CD4-positive, alpha-beta T cell treated with Interleukin-12 subunit alpha and Interleukin-12 subunit beta, for 1 hour (primary cell): ENCODE measurements around the gene HSCB.
A peak's percentile ranks its signal among the peaks of the same experiment; 100 is the strongest.
"Not testable (repeated sequence)": the region's sequence is repeated elsewhere in the genome, so short reads cannot be mapped to it uniquely, and the experiment has no call there.

ENCODE experiments used
- DNase-seq: peaks from one replicate; pipeline ENCODE4 v3.0.0-alpha.2; 2020

HSCB gene

DNA sequence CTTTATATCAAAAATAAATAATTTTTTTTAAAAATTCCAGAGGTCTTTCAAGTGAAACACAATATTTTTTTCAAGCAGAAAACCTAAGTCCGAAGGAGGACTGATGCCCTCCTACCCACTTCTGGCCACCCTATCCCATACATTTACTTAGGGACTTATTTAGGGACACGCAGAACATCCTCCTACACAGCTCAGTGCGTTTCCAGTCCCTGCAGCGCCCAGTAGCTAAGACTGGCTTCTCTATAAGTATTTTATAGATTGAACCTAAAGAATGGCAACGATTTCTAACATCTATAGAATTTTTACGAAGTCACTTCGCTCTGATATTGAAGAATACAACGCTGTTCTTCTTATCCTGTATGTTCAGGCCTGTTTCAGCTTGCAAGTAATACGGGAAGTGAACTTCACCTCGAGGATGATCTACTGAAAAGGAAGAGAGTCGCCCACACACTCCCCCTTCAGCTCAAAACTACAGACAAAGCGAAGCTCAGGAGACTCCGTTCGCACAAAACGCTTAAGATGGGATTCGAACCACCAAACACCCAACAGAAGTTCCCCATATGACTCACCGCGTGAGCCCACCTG, 547 bp upstream of the HSCB start:
- no peak for DNase-seq

DNA sequence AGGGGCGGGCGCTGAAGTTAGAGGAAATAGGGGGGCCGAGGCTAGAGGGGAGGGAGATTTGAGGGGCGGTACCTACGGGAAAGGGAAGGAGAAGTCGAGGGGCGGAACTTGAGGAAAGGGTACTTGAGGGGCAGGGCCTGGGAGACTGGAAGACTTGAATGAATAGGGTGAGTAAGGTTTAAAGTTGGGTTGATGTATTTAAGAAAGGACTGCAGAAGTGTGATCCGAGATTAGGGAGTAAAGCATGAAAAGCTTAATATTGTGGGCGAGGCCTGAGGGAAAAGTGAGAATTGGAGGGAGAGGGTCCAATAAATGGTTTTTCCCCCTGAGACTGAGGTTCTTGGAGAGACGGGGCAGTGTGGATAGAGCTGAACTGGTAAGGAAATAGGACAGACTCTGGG, 723 bp downstream of the HSCB start:
- no peak for DNase-seq

GRCh38 chr22:28743852-28744251, 2.0 kb downstream of the HSCB start:
- no peak for DNase-seq

DNA sequence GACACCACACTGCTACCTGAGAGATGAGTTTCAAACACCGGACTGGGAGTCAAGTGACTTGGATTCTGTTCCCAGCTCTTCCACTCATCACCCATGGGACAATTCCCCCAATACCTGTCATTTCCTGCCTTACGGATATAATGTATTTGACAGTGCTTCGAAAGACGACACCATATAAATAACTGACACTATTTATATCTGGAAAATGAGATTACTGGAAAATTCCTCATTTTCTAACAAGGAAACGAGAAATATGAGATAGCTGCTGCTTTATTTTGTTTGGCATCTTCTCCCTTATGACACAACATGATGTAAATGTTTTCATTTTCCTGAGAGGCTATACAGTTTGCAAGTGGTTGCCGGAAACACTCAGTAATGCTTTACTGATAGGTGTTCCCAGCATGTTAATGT, 8.6 kb downstream of the HSCB start:
- DNase-seq = no peak

- not testable (repeated sequence) for DNase-seq
Observed at GRCh38 chr22:28754512-28754911, 12.7 kb downstream of the HSCB start.

GRCh38 chr22:28759861-28760560, 18.2 kb downstream of the HSCB start:
- DNase-seq = no peak

DNA sequence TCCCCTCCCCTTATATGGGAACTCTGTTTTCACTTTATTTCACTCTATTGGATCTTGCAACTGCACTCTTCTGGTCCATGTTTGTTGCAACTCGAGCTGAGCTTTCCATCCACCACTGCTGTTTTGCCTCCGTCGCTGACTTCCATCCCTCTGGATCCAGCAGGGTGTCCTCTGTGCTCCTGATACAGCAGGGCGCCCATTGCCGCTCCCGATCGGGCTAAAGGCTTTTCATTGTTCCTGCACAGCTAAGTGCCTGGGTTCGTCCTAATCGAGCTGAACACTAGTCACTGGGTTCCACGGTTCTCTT, 19.6 kb downstream of the HSCB start:
- no peak for DNase-seq

DNA sequence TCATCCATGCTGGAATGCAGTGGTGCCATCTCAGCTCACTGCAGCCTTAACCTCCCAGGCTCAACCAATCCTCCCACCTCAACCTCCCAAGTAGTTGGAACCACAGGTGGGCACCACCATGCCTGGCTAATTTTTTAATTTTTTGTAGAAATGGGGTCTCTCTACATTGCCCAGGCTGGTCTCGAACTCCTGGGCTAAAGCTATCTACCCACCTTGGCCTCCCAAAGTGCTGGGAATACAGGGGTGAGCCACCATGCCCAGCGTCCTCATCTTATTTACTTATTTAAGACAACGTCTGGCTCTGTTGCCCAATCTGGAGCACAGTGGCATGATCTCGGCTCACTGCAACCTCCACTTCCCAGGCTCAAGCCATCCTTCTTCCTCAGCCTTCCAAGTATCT, 20.2 kb downstream of the HSCB start:
- DNase-seq = not testable (repeated sequence)

DNA sequence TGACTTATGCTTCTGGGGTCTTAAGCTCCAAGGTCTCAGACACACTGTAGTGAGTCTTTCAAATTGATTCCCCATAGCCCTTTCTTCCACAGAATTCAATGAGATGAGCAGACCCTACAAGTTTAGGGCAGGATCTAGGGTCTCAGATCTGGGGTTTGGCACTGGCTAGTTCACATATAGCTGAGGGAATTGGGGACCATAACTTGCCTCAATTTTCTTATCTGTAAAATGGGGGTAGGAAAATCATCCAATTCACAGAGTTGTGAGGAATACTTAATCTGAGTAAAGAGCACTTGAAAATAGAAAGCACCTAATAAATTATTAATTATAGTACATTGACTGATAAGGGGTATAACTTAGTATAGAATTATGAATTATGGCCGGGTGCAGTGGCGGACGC, 24.8 kb downstream of the HSCB start:
- DNase-seq = no peak

- DNase-seq = no peak
Observed at GRCh38 chr22:28768701-28769393, 27.0 kb downstream of the HSCB start.

DNA sequence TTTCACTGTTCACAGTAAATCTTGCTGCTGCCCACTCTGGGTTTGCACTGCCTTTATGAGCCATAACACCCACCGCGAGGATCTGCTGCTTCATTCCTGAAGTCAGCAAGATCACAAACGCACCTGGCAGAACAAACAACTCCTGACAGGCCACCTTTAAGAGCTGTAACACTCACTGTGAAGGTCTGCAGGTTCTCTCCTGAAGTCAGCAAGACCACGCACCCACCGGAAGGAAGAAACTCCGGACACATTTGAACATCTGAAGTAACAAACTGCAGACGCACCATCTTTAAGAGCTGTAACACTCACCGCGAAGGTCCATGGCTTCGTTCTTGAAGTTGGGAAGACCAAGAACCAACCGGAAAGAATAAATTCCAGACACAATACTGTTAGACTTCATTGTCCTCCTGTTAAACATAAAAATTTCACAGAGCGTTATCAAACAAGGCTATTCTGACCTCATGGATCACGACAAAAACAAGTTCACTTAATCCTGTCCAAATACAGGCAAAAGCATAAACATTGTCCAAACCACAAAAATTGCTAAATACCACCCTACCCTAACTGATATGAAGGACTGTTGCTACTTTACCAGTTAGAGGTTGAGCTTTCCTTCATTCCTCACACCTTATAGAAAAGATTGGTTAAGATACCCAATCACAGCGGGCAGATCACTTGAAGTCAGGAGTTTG, 27.7 kb downstream of the HSCB start:
- DNase-seq = no peak

DNA sequence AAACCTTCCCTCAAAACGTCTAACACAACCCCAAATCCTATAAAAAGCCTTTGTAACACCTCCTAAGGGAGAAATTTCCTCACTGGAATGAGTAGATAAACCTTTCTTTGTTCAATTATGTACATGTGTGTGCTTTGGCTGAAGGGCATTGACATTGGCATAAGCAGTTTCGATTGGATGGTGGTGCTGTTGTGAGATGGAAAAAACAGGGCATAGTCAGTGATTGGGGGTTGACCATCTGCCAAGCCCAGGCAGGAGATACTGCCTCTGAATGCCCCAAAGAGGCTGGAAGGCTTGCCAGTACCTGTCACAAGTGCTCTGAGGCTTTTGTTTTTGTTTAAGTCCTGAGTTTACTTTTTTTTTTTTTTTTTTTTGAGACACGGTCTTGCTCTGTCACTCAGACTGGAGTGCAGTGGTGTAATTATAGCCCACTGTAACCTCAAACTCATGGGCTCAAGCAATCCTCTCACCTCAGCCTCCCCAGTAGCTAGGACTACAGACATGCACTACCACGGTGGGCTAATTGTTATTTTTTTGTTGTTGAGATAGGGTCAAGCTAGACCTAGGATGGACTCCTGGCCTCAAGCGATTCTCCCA, 29.5 kb downstream of the HSCB start:
- DNase-seq = no peak

DNA sequence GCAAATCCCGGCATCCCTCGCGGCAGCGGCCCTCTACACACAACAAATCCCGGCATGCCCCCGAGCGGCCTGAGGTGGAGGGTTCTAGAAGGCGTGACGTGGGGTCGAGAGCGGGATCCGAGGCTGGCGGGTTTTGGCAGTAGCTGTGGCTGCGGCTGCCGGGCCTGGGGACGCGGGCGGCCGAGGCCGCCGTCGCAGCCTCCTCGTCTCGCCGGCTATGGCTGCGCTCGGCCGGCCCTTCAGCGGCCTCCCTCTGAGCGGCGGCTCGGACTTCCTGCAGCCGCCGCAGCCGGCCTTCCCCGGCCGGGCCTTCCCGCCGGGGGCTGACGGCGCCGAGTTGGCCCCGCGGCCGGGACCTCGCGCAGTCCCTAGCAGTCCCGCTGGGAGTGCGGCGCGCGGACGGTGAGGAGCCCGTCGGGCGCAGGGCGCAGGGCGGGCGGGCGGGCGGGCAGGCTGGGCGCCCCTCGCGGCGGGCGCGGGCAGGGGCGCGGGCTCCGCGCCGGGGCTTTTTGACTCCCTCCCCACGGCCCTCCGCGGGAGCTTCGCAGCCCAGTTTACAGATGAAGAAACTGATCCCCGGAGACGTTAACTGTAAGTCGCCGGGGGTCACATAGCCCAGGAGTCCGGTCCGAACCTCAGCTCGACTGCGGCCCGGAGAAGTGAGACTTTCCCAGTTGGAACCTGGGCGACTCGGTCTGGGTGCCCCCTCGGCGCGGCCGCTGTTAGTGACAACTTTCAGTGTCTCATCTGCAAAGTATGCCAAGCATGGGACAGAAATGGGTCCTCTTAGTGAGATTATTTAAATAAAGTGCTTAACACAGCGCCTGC, 31.0 kb downstream of the HSCB start, which contains the start of gene CCDC117:
CCDC117 (plus strand) TSS at position 63 of the 828 bp plus-strand sequence; CDS start at position 218, 155 bp downstream.
- peak; percentile 95 for DNase-seq

DNA sequence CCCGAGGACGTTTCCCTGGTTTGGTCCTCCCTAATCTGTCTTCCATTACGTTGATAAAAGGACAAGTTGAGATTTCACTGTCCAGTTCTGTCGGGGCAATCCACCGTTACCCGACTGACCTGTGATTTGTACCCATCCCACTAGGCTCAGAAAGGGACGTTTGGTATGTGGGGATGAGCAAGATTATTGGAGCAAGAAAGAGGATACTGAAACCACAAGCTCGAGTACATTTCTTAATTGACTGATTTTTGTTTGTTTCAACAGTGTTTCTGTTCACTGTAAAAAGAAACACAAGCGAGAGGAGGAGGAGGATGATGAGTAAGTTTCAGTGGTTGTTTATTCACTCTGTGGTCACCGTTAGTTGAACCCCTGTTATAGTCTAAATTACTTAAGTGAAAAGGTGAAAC, 31.6 kb downstream of the HSCB start:
- DNase-seq = no peak

DNA sequence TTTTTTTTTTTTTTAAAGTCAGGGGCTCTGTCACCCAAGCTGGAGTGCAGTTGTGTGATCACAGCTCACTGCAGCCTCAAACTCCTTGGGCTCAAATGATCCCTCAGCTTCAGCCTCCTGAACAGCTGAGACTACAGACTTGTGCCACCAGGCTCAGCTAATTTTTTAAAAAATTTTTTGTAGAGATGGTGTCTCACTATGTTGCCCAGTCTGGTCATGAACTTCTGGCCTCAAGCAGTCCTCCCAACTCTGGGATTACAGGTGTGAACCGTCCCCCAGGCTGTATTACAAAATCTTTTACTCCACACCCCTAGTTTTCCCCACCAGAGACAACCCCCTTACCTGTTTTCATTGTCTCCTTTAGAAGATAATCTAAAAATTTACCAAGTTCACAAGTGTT, 32.5 kb downstream of the HSCB start:
- no peak for DNase-seq

DNA sequence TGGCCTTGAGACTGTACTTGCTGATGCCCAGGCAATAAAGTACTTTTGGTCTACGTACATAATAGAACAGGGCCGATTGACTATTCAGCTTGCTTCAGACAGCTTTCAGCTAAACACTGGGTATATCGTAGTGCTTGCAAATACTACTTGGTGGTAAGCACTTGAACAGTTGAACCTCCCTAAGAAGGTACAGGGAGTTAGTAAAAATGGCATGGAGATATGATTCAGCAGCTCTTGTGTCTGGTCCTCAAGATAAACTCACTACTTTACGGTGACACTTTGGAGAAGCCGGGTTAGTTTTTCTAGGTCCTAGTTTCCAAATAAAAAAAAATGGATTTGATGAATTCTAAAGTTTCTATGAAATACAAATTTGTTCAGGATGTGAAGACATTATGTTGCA, 38.0 kb downstream of the HSCB start:
- DNase-seq = no peak

DNA sequence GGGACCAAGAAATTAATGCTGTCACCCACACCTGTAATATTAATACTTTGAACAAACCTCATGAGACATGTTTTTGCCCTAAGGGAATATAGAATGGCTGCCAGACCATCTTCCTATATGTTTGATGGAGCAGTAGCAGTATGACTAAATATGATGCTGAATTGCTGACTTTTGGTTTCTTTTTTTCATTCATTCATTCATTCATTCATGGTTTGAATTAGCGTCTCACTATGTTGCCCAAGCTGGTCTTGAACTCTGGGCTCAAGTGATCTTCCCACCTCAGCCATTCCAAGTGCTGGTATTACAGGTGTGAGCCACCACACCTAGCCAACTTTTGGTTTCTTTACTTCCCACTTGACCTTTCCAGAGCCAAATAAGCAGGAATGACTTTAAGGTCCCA, 38.5 kb downstream of the HSCB start:
- DNase-seq = no peak

DNA sequence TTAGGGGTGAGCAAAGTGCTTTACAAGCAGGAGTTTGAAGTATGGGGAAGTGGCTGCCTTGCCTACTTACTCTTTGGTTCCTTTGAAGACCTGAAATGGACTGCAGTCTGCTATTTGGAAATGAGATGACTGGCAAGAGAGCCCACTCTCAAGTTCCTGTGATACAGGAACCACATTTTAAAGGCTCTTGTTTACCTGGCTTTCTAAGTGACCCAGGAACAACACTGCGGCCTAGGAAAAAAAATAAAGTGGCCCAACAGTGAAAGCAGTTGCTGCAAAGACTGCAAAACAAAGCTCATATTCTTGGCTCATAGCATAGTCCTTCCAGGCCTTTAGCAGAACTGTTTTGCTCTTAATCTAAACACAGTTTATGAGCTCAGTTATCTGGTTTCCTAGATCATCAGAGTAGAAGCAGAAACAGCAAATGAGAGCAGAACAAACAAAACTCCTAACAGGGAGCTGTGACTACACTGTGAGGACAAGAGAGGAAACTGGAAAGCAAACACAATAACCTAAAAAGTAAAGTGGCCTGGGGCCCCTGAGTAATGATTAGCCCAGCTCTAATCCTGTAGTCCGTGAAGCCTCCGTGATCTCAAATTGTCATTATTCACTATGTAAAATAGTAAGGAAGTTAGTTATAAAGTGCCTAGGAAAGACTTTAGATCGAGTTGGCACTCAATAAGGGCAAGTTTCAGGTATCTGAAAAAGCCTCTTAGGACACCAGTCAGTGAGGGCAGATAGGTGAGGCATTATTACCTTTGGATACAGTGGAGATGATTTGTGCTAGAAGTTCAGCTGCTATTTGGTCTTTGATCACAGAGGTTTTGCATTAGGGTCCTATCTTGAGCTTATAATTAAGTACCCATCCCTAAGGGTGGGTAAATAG, 42.2 kb downstream of the HSCB start:
- no peak for DNase-seq

GRCh38 chr22:28788601-28789000, 46.8 kb downstream of the HSCB start:
- DNase-seq = no peak

GRCh38 chr22:28791124-28791523, 49.3 kb downstream of the HSCB start:
- DNase-seq = no peak

DNA sequence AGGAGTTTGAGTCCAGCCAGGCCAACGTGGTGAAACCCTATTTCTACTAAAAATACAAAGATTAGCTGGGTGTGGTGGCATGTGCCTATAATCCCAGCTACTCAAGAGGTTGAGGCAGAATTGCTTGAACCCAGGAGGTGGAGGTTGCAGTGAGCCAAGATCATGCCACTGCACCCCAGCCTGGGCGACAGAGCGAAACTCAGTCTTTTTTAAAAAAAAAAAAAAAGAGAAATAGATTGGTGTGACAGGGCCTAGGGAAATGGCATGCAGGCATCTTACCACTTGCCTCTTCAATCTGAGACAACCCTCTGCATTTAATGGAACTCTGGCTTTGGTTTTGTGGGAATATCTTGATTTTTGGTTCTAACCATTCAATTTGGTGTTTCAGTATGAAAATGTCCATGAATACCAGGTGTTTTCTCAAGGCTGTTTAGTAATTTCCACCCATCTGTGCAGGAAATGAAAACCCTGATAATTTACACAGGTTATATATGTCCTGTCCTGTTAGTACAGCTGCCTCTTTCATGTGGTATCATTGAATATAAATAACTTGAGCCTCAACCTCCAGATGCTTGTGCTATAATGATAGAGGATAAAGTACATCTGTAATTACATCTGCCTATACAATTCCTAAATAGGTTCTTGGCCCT, 50.1 kb downstream of the HSCB start:
- DNase-seq = no peak
